PC-3 (cell line): ENCODE measurements around the gene SMPDL3B.

Experiments used
- EZH2 ChIP-seq: fragments of 300-600 bp; sonication (generic); IDR thresholded peaks from one replicate; pipeline ENCODE4 v1.6.1; 2017; ENCODE audit warnings: antibody characterized with exemption, mild to moderate bottlenecking, low read length; ENCODE audit not compliant: unreplicated experiment
- TF ChIP-seq, protein P1 (sequence below): fragments of 300-600 bp; sonication (generic); conservative IDR thresholded peaks from 2 replicates; pipeline ENCODE4 v1.5.1; 2017; ENCODE audit warnings: antibody characterized with exemption, low read depth, mild to moderate bottlenecking, low read length

GRCh38 chr1:27952147-27952546, 17.3 kb downstream of the SMPDL3B start:
- TF ChIP-seq, protein P1, sequence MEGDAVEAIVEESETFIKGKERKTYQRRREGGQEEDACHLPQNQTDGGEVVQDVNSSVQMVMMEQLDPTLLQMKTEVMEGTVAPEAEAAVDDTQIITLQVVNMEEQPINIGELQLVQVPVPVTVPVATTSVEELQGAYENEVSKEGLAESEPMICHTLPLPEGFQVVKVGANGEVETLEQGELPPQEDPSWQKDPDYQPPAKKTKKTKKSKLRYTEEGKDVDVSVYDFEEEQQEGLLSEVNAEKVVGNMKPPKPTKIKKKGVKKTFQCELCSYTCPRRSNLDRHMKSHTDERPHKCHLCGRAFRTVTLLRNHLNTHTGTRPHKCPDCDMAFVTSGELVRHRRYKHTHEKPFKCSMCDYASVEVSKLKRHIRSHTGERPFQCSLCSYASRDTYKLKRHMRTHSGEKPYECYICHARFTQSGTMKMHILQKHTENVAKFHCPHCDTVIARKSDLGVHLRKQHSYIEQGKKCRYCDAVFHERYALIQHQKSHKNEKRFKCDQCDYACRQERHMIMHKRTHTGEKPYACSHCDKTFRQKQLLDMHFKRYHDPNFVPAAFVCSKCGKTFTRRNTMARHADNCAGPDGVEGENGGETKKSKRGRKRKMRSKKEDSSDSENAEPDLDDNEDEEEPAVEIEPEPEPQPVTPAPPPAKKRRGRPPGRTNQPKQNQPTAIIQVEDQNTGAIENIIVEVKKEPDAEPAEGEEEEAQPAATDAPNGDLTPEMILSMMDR, result no peak
- TF ChIP-seq EZH2, result no peak
